AG09309 (cell line): ENCODE data around the gene BMAL1.

Experiments
- DNase-seq: peaks from one replicate; pipeline ENCODE4 v3.0.0-alpha.2; 2010; ENCODE audit warnings: low read depth
- H3K4me3 ChIP-seq: 2 replicates; pipeline ENCODE4 v1.5.1; 2011; ENCODE audit warnings: mild to moderate bottlenecking, low read depth, low read length, moderate library complexity; ENCODE audit not compliant: control insufficient read depth
- CTCF ChIP-seq: IDR thresholded peaks from 2 replicates; pipeline ENCODE4 v1.5.1; 2011; ENCODE audit warnings: mild to moderate bottlenecking, low read depth, low read length, inconsistent platforms; ENCODE audit not compliant: insufficient read depth, control insufficient read depth; ENCODE audit errors: missing control alignments

Gene BMAL1

GRCh38 chr11:13260201-13260962 is 17.2 kb upstream of the BMAL1 start:
- DNase-seq: no peak
- no peak for TF ChIP-seq CTCF
- no peak overlapping the region for H3K4me3 ChIP-seq

GRCh38 chr11:13260963-13261588 is 16.5 kb upstream of the BMAL1 start:
- TF ChIP-seq CTCF: no peak
- no peak for DNase-seq
- no peak overlapping the region for H3K4me3 ChIP-seq

- no peak overlapping the region for H3K4me3 ChIP-seq
These were observed 16.0 kb upstream of the BMAL1 start for GRCh38 chr11:13261591-13262061.

GRCh38 chr11:13262096-13262495 is 15.5 kb upstream of the BMAL1 start:
- TF ChIP-seq CTCF: no peak
- no peak overlapping the region for H3K4me3 ChIP-seq

More at GRCh38 chr11:13261591-13262061, 16.0 kb upstream of the BMAL1 start:
- TF ChIP-seq CTCF: no peak
- peak; percentile 66 for DNase-seq

GRCh38 chr11:13268791-13269190 is 8.8 kb upstream of the BMAL1 start:
- no peak overlapping the region for H3K4me3 ChIP-seq
- TF ChIP-seq CTCF: no peak
- no peak for DNase-seq

More at GRCh38 chr11:13262096-13262495, 15.5 kb upstream of the BMAL1 start:
- DNase-seq: no peak

- no peak overlapping the region for H3K4me3 ChIP-seq
- TF ChIP-seq CTCF: no peak
- no peak for DNase-seq
These were observed 7.8 kb upstream of the BMAL1 start for GRCh38 chr11:13269775-13270174.
